Fibroblast of pulmonary artery (primary cell): ENCODE results near the gene GRHPR.

Experiments used
- DNase-seq: peaks from one replicate; pipeline ENCODE4 v3.0.0-alpha.2; 2010; ENCODE audit warnings: low read depth
- H3K4me3 ChIP-seq: replicated peaks from 2 replicates; pipeline ENCODE4 v1.5.1; 2011; ENCODE audit warnings: low read depth, mild to moderate bottlenecking, control low read depth, low read length, moderate library complexity
- TF ChIP-seq, protein P1 (sequence below): IDR thresholded peaks from 2 replicates; pipeline ENCODE4 v1.5.1; 2011; ENCODE audit warnings: mild to moderate bottlenecking, control low read depth, low read length, inconsistent platforms; ENCODE audit errors: missing control alignments

GRHPR gene

DNA sequence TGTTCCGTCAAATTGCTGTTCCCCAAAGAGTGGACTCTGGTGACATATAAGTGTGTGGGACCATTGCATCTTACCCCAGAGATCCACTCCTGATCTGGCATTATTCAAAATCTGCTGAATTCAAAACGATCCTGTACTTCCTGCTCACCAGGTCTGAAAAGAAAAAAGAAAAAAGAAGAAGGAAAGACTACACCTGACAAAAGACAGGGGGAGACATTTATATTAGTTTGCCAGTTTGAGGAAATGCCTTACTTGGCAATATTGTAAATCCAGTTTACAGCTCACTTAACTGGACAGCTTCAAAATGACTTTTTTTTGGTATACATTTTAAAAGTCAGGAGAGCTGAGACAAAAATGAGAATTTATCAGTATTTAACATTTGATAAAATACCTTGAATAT, 15.0 kb upstream of the GRHPR start:
- DNase-seq, result no peak
- H3K4me3 ChIP-seq, result no peak overlapping the region
- TF ChIP-seq, protein P1, sequence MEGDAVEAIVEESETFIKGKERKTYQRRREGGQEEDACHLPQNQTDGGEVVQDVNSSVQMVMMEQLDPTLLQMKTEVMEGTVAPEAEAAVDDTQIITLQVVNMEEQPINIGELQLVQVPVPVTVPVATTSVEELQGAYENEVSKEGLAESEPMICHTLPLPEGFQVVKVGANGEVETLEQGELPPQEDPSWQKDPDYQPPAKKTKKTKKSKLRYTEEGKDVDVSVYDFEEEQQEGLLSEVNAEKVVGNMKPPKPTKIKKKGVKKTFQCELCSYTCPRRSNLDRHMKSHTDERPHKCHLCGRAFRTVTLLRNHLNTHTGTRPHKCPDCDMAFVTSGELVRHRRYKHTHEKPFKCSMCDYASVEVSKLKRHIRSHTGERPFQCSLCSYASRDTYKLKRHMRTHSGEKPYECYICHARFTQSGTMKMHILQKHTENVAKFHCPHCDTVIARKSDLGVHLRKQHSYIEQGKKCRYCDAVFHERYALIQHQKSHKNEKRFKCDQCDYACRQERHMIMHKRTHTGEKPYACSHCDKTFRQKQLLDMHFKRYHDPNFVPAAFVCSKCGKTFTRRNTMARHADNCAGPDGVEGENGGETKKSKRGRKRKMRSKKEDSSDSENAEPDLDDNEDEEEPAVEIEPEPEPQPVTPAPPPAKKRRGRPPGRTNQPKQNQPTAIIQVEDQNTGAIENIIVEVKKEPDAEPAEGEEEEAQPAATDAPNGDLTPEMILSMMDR, result peak; percentile 25

DNA sequence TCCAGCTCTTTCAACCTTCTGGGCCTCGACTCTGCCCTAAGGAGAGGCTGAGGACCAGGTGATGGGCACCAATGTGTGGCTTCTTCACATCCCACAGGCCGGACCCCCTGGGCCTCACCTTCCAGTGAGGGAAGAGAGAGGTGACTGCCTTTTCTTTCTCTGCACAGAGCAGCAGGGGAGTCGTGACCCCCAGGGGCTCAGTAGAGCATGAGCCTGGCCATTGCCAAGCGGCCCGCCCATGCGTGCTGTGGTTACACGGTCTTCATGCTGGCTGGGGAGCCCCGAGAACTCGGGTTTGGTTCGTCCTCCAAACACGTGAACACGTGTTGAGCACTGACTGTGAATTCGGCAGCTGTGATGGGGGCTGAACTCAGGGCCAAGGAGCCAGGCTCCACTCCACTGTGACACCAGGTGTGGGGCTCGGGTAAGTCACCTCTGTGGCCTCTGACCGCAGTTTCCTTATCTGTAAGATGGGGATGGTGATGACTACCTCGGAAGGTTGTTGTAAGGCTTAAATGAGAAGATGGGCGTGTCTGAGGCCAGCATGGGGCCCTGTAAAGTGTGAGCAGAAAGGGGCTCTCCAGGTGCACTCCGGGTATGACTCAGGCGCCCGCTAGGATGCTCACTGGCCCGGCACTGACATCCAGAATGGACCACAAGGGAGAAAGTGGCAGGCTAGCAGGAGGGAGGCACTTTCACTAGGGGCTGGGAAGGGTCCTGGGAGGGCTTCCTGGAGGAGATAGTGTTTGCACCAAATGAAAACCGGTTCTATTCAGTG, 13.4 kb upstream of the GRHPR start:
- TF ChIP-seq, protein P1, result no peak
- no peak overlapping the region for H3K4me3 ChIP-seq
- no peak for DNase-seq

DNA sequence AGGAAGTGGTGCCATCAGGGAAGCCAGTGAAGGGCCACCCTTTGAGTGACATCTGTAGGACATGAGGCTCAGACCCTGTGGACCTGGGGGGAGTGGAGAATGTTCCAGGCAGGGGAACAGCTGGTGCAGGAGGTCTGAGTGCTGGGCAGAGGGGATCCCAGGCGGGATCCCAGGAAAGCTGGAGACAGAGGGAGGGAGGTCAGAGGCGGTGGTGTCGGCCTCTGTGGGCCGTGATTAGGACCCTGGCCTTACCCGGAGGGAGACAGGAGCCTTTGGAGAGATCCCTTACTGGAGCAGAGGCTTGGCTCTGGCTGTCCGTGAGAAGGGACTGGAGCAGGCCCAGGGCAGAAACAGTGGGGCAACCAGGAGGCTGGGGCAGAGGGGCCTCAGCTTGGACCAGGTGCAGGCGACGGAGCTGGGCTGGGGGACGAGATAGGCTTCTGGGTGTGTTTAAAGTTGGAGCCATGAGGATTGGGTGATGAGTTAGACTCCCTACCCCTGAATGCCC, 12.1 kb upstream of the GRHPR start:
- DNase-seq, result no peak

DNA sequence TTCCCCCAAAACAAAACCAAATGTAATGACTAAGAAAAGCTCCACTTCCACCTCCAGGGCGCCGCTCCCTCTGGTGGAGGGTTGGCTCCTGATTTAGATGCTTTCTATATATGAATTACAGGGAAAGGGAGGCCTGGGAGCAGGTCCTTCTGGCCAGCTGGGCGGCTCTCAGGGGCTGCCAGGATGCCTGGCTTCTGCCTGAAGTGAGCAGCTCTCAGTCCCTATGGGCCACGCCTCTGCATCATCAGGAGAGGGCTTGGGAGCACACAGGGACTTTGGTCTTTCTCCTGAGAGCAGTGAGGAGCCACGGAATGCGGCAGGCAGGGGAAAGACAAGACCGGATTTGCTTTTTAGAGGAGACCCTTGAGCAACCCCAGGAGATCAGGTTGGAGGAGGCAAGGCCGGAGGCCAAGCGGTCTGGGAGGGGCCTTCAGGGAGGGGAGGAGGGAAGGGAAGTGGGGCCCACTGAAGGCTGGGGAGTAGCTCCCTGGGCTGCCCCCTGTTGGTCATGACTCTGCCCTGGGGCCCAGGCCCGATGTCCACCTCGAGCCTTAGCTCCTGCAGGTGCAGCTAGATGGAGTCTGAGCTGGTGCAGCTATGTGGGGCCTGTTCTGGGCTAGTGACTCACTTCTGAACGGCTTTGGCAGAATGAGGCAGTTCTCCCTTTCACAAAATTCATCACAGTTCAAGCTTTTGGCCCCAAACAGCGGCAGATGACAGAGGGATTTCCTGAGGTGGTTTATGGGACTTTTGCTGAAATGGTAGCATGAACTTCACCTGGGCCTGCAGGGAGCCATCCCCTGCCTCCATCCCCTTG, 11.3 kb upstream of the GRHPR start:
- TF ChIP-seq, protein P1, result peak; percentile 46
- DNase-seq, result no peak
- H3K4me3 ChIP-seq, result no peak overlapping the region

More for the DNA sequence above, 12.1 kb upstream of the GRHPR start:
- TF ChIP-seq, protein P1, result no peak
- no peak overlapping the region for H3K4me3 ChIP-seq

DNA sequence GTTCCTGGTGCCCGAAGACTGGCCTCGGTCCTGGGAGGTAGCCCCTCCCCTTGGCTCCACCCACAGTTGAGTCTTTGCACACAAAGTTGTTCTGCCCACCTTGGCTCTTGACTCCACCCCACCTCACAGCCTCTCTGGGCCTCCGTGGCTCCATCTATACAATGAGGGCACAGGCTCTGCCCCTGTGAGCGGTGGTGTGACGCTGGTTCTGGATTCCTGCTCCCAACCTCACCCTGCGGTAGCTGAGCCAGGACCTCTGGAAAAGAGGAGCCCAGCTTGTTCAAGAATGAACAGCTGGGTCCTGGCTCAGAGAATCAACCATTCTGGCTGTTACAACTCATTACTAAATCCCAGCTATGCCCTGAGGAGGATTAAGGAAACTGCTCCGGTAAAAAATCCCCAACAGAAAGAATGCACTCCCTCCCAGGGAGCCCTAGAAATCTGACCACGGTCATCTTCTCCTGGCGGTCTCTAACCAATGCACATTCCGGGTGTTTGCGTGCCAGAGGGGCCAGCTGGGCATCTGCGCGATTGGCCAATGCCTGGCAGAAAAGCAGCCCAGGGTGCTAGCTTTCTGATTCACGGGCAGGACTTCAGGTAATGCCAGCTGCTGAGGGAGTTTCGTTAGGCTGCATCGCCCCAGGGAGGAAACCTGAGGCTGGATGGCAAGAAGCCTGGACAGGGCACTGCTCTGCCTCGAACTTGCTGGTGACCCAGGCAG, 9.9 kb upstream of the GRHPR start:
- no peak overlapping the region for H3K4me3 ChIP-seq
- TF ChIP-seq, protein P1, result no peak
- no peak for DNase-seq

DNA sequence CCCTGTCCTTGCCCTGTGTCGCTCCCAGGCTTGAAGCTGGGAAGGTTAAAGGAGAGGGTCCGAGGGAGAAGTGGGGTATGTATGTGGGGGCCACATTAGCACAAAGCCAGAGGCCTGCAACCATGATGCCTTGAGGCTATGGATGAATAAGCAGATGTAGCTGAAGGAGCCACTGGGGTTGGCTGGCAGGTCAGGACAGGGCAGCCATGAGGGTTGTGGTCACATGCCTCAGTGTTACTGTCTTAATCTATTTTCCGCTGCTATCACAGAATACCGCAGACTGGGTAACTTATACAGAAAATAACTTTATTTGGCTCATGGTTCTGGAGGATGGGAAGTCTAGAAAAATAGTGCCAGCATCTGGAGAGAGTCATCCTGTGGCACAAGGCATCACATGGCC, 9.2 kb upstream of the GRHPR start:
- TF ChIP-seq, protein P1, result no peak
- H3K4me3 ChIP-seq, result no peak overlapping the region
- no peak for DNase-seq
